Liver (tissue), 9 donors: ENCODE results near the gene GRID1. TPM values are rescaled to one million over a fixed set of nuclear protein-coding genes. Genes with fewer than 3 reads are reported as not detected.

Experiments
- DNase-seq: peaks from one replicate; pipeline ENCODE4 v3.0.0-alpha.2; 2017; ENCODE audit warnings: low spot score
- H3K27ac ChIP-seq, 2 donors: one replicate each; pipeline ENCODE4 v1.7.0; 2013; ENCODE audit warnings: inconsistent platforms in 2 of 2, low read length in 2 of 2, control low read depth in 1 of 2, low read depth in 1 of 2, mild to moderate bottlenecking in 1 of 2
- H3K27me3 ChIP-seq, 4 donors: one replicate each; pipeline versions ENCODE4 v1.6.1 to v1.7.0; 2013; ENCODE audit warnings: low read length in 3 of 4, inconsistent platforms in 1 of 4, mild to moderate bottlenecking in 1 of 4, moderate library complexity in 1 of 4; ENCODE audit not compliant: control insufficient read depth in 4 of 4, insufficient read depth in 4 of 4
- H3K36me3 ChIP-seq, 4 donors: one replicate each; pipeline versions ENCODE4 v1.6.1 to v1.7.0; 2013; ENCODE audit warnings: low read length in 3 of 4, mild to moderate bottlenecking in 3 of 4, low read depth in 1 of 4, moderate library complexity in 1 of 4; ENCODE audit not compliant: control insufficient read depth in 4 of 4, insufficient read depth in 3 of 4
- H3K4me1 ChIP-seq, 4 donors: one replicate each; pipeline versions ENCODE4 v1.6.1 to v1.7.0; 2013; ENCODE audit warnings: low read length in 3 of 4, mild to moderate bottlenecking in 3 of 4, moderate library complexity in 1 of 4; ENCODE audit not compliant: control insufficient read depth in 4 of 4, insufficient read depth in 4 of 4
- H3K4me3 ChIP-seq, 3 donors: one replicate each; pipeline versions ENCODE4 v1.6.1 to v1.7.0; 2013; ENCODE audit warnings: low read length in 3 of 3, control low read depth in 1 of 3, low read depth in 1 of 3, mild to moderate bottlenecking in 1 of 3
- H3K9ac ChIP-seq, 2 donors: one replicate each; pipeline ENCODE4 v1.7.0; 2013; ENCODE audit warnings: low read length in 2 of 2, mild to moderate bottlenecking in 2 of 2, moderate library complexity in 2 of 2, control low read depth in 1 of 2, low read depth in 1 of 2
- H3K9me3 ChIP-seq, 4 donors: one replicate each; pipeline versions ENCODE4 v1.6.1 to v1.7.0; 2013; ENCODE audit warnings: low read length in 3 of 4; ENCODE audit not compliant: control insufficient read depth in 4 of 4
- ATF3 ChIP-seq: IDR thresholded peaks from 2 replicates; pipeline ENCODE4 v1.6.1; 2016; ENCODE audit warnings: antibody characterized with exemption
- CTCF ChIP-seq: fragments of 150-350 bp; IDR thresholded peaks from 2 replicates; pipeline ENCODE4 v1.5.1; 2017; ENCODE audit warnings: improper control_type of control experiment, low read depth, low read length; ENCODE audit not compliant: missing input control
- EGR1 ChIP-seq, 2 donors: IDR thresholded peaks; 2 replicates each; pipeline ENCODE4 v1.6.1; 2016 to 2018; ENCODE audit warnings: antibody characterized with exemption in 2 of 2, low read depth in 2 of 2
- FOXA1 ChIP-seq: IDR thresholded peaks from 2 replicates; pipeline ENCODE4 v1.6.1; 2016; ENCODE audit warnings: antibody characterized with exemption
- FOXA2 ChIP-seq: IDR thresholded peaks from 2 replicates; pipeline ENCODE4 v1.6.1; 2016; ENCODE audit warnings: antibody characterized with exemption
- GABPA ChIP-seq, 2 donors: IDR thresholded peaks in 1 of 2; conservative IDR thresholded peaks in 1 of 2; 2 replicates each; pipeline ENCODE4 v1.6.1; 2016; ENCODE audit warnings: antibody characterized with exemption in 2 of 2, mild to moderate bottlenecking in 1 of 2, moderate library complexity in 1 of 2
- HNF4A ChIP-seq, 2 donors: conservative IDR thresholded peaks; 2 replicates each; pipeline ENCODE4 v1.6.1; 2016; ENCODE audit warnings: antibody characterized with exemption in 2 of 2, mild to moderate bottlenecking in 2 of 2
- HNF4G ChIP-seq: IDR thresholded peaks from 2 replicates; pipeline ENCODE4 v1.6.1; 2016; ENCODE audit warnings: antibody characterized with exemption
- JUND ChIP-seq, 2 donors: IDR thresholded peaks; 2 replicates each; pipeline ENCODE4 v1.6.1; 2016; ENCODE audit warnings: antibody characterized with exemption in 2 of 2
- MAX ChIP-seq: IDR thresholded peaks from 2 replicates; pipeline ENCODE4 v1.6.1; 2016; ENCODE audit warnings: antibody characterized with exemption
- NR2F2 ChIP-seq: IDR thresholded peaks from 2 replicates; pipeline ENCODE4 v1.6.1; 2016; ENCODE audit warnings: antibody characterized with exemption
- RAD21 ChIP-seq, 2 donors: IDR thresholded peaks; 2 replicates each; pipeline ENCODE4 v1.6.1; 2016; ENCODE audit warnings: antibody characterized with exemption in 2 of 2, mild to moderate bottlenecking in 2 of 2
- REST ChIP-seq: IDR thresholded peaks from 2 replicates; pipeline ENCODE4 v1.6.1; 2016; ENCODE audit warnings: antibody characterized with exemption, mild to moderate bottlenecking
- RXRA ChIP-seq, 2 donors: IDR thresholded peaks; 2 replicates each; pipeline ENCODE4 v1.6.1; 2017 to 2018; ENCODE audit warnings: antibody characterized with exemption in 2 of 2, mild to moderate bottlenecking in 1 of 2
- SP1 ChIP-seq: IDR thresholded peaks from 2 replicates; pipeline ENCODE4 v1.6.1; 2018; ENCODE audit warnings: antibody characterized with exemption, mild to moderate bottlenecking
- TAF1 ChIP-seq: conservative IDR thresholded peaks from 2 replicates; pipeline ENCODE4 v1.6.1; 2016; ENCODE audit warnings: antibody characterized with exemption, mild to moderate bottlenecking
- ZBTB33 ChIP-seq: IDR thresholded peaks from 2 replicates; pipeline ENCODE4 v1.6.1; 2016; ENCODE audit warnings: antibody characterized with exemption
- WGBS: extraction: QIAGEN DNeasy Blood & Tissue Kit; methylation state at CpG from one replicate; pipeline ENCODE4 v1.1.7; 2013; 5-methylcytosine and 5-hydroxymethylcytosine counted together
- polyA plus RNA-seq, 2 donors: library from polyadenylated mRNA; stranded (reverse) in 1 of 2; unstranded in 1 of 2; fragments of 200-250 nt in 1 of 2; fragments of >200 nt in 1 of 2; fragmentation: Nextera tagmentation in 1 of 2; extraction: Ambion mirVana in 1 of 2; gene quantifications; one replicate each; pipeline versions ENCODE4 v1.2.1 to v1.2.3, GENCODE V29; 2013 to 2015
- total RNA-seq, 2 donors: library from RNA; depleted of rRNA; stranded (reverse); fragments of >200 nt; gene quantifications; one replicate each; pipeline ENCODE4 v1.2.3, GENCODE V29; 2014
- donor health status: healthy.
- donor health status: healthy.
- donor health status: healthy.
- donor health status: healthy.
- donor health status: healthy.

Gene GRID1
- total and polyA plus RNA-seq, 4 donors, result 0.09 to 0.17 (median 0.14) TPM; not detected in 1

- Histone ChIP-seq H3K27me3 (no peaks in the 10 kb centered on the region), H3K36me3 (no peaks in the 10 kb centered on the region), H3K4me1 (no peaks in the 10 kb centered on the region), H3K9me3 (no peaks in the 10 kb centered on the region), H3K27ac (no peak overlapping the region), H3K9ac (no peak overlapping the region), H3K4me3 (no peak overlapping the region)
- WGBS, result 81% methylated on average over 5 of the region's 5 CpGs
- TF ChIP-seq HNF4G, result no peak
- TF ChIP-seq ZBTB33, result no peak
- no peak for TF ChIP-seq RXRA (IDR thresholded peaks at IDR 0.05)
- no peak for TF ChIP-seq SP1
- no peak for TF ChIP-seq FOXA1
- TF ChIP-seq HNF4A (conservative IDR thresholded peaks at IDR 0.05), result no peak
- TF ChIP-seq MAX, result no peak
- TF ChIP-seq FOXA2, result no peak
- no peak for TF ChIP-seq EGR1 (IDR thresholded peaks at IDR 0.05; ENCODE audit: low read depth in 2 of 2)
- no peak for TF ChIP-seq ATF3
- no peak for TF ChIP-seq JUND (IDR thresholded peaks at IDR 0.05)
- no peak for TF ChIP-seq RAD21 (IDR thresholded peaks at IDR 0.05)
- TF ChIP-seq CTCF, result no peak
- no peak for TF ChIP-seq TAF1
- no peak for TF ChIP-seq NR2F2
- no peak for TF ChIP-seq REST
- no peak for TF ChIP-seq GABPA (IDR thresholded peaks at IDR 0.05 in 1 of 2, conservative IDR thresholded peaks at IDR 0.05 in 1 of 2)
- DNase-seq, result no peak
Measured at GRCh38 chr10:86057708-86058107, 308.9 kb downstream of the GRID1 start.

GRCh38 chr10:86056672-86057071 lies 309.9 kb downstream of the GRID1 start:
- Histone ChIP-seq H3K36me3 (no peaks in the 10 kb centered on the region), H3K4me3 (no peak overlapping the region), H3K27ac (no peak overlapping the region), H3K4me1 (no peaks in the 10 kb centered on the region), H3K9me3 (no peaks in the 10 kb centered on the region), H3K27me3 (no peaks in the 10 kb centered on the region), H3K9ac (no peak overlapping the region)
- 70% methylated on average over 6 of the region's 6 CpGs for WGBS
- no peak for DNase-seq
- no peak for TF ChIP-seq JUND (IDR thresholded peaks at IDR 0.05)
- no peak for TF ChIP-seq CTCF
